Heart left ventricle (tissue), 16 donors: ENCODE measurements around the gene CHID1. TPM values are rescaled to one million over a fixed set of nuclear protein-coding genes. Genes with fewer than 3 reads are reported as not detected.

Experiments used
- ATAC-seq, 4 donors: fragments of 200-7000 bp; cut with Tn5 transposase; one replicate each; pipeline ENCODE4 v1.9.1; 2020 to 2022; ENCODE audit warnings: moderate library complexity in 4 of 4, mild to moderate bottlenecking in 3 of 4, moderate number of reproducible peaks in 1 of 4
- DNase-seq, 5 donors: peaks; one replicate each; pipeline ENCODE4 v3.0.0-alpha.2; 2020
- H3K27ac ChIP-seq, 12 donors: fragments of 200-600 bp; sonication (generic) in 4 of 12; one replicate each; pipeline versions ENCODE4 v1.5.0 to v1.8.0; 2016 to 2022; ENCODE audit warnings: mild to moderate bottlenecking in 2 of 12
- H3K27me3 ChIP-seq, 9 donors: fragments of 200-600 bp; sonication (generic) in 2 of 9; one replicate each; pipeline versions ENCODE4 v1.5.1 to v1.8.0; 2016 to 2022; ENCODE audit warnings: mild to moderate bottlenecking in 3 of 9
- H3K36me3 ChIP-seq, 9 donors: fragments of 200-600 bp; sonication (generic) in 2 of 9; one replicate each; pipeline versions ENCODE4 v1.5.0 to v1.8.0; 2018 to 2022; ENCODE audit warnings: mild to moderate bottlenecking in 2 of 9
- H3K4me1 ChIP-seq, 12 donors: fragments of 200-600 bp; sonication (generic) in 4 of 12; one replicate each; pipeline versions ENCODE4 v1.5.0 to v1.8.0; 2016 to 2022; ENCODE audit warnings: mild to moderate bottlenecking in 3 of 12
- H3K4me3 ChIP-seq, 12 donors: fragments of 200-600 bp; sonication (generic) in 4 of 12; one replicate each; pipeline versions ENCODE4 v1.5.0 to v1.8.0; 2017 to 2022; ENCODE audit warnings: mild to moderate bottlenecking in 9 of 12, moderate library complexity in 4 of 12
- H3K9me3 ChIP-seq, 12 donors: fragments of 200-600 bp; sonication (generic) in 4 of 12; one replicate each; pipeline versions ENCODE4 v1.5.0 to v1.8.0; 2016 to 2022; ENCODE audit warnings: mild to moderate bottlenecking in 1 of 12
- POLR2A ChIP-seq, 2 donors: fragments of 450-650 bp; IDR thresholded peaks; one replicate each; pipeline ENCODE4 v1.6.1; 2017; ENCODE audit warnings: antibody characterized with exemption in 2 of 2, mild to moderate bottlenecking in 2 of 2, moderate library complexity in 2 of 2
- WGBS, 4 donors: extraction: QIAGEN DNeasy Blood & Tissue Kit in 2 of 4; methylation state at CpG; one replicate each; pipeline versions ENCODE4 v1.1.5 to v1.1.7; 2013 to 2018; 5-methylcytosine and 5-hydroxymethylcytosine counted together
- intact Hi-C, 10 donors: fragments of 100-400 bp; cut with DNase I; formaldehyde crosslinking; loops; one replicate each; pipeline versions ENCODE4 v1.11.1 to v1.14.2; 2022
- polyA plus RNA-seq, 2 donors: library from polyadenylated mRNA; stranded (reverse); fragments of 200-250 nt; gene quantifications; one replicate each; pipeline ENCODE4 v1.2.3, GENCODE V29; 2013
- total RNA-seq, 9 donors: library from RNA; depleted of rRNA in 2 of 9; stranded (reverse); fragments of >200 nt in 2 of 9; fragmentation: NEBNext Ultra II Directional in 3 of 9; extraction: Animal tissue kit (Norgen Biotek cat#: 25700) in 3 of 9; gene quantifications; one replicate each; pipeline versions ENCODE4 v1.1.0 to v1.2.4, GENCODE V29; 2016 to 2023
- TF ChIP-seq, protein P1 (sequence below), 12 donors: fragments of 200-600 bp; sonication (generic) in 4 of 12; IDR thresholded peaks; one replicate each; pipeline versions ENCODE4 v1.5.0 to v1.8.0; 2018 to 2022; ENCODE audit warnings: antibody characterized with exemption in 12 of 12, mild to moderate bottlenecking in 5 of 12
- donor health status: ischemic (EF 13 %, LVEDD 7.1; RV severe dilation, severe dysfunction).
- donor health status: healthy with polysubstance abuse.
- donor health status: DM: no; HTN: yes; CAD: no.
- donor health status: DM: no; HTN: no; CAD: no.
- donor health status: ischemic (EF 25% LVEDD 6.9; RV normal size, moderate dysfunction).
- donor health status: ischemic (EF 25% LVEDD 5.7; RV mildly dilated, moderate dysfunction).
- donor health status: healthy.
- donor health status: DM: yes; HTN: yes; CAD: no.
- donor health status: ischemic (EF 35%, LVEDD 5.7; RV mildly dilated, moderate dysfunction).
- donor health status: nonischemic (EF 11% LVEDD 7.7; RV severe dilation, severe dysfunction).
- donor health status: DM: yes; HTN: yes; CAD: no.
- donor health status: PGD.
- donor health status: ischemic (EF 29% LVEDD 5.4; RV normal size, mild dysfunction).
- donor health status: nonischemic (EF 23%, LVEDD 6.1; RV moderate dilation, normal function).

CHID1 gene
- total and polyA plus RNA-seq, 11 donors = 30.8 to 87.7 (median 55.3) TPM

GRCh38 chr11:876545-876944 is 34.1 kb downstream of the CHID1 start:
- peak overlapping the region in 3 of 12 donors; percentile 15 to 52 (median 40) for H3K27ac ChIP-seq
- H3K4me3 ChIP-seq = no peak overlapping the region
- TF ChIP-seq POLR2A (IDR thresholded peaks at IDR 0.05) = no peak
- TF ChIP-seq, protein P1, sequence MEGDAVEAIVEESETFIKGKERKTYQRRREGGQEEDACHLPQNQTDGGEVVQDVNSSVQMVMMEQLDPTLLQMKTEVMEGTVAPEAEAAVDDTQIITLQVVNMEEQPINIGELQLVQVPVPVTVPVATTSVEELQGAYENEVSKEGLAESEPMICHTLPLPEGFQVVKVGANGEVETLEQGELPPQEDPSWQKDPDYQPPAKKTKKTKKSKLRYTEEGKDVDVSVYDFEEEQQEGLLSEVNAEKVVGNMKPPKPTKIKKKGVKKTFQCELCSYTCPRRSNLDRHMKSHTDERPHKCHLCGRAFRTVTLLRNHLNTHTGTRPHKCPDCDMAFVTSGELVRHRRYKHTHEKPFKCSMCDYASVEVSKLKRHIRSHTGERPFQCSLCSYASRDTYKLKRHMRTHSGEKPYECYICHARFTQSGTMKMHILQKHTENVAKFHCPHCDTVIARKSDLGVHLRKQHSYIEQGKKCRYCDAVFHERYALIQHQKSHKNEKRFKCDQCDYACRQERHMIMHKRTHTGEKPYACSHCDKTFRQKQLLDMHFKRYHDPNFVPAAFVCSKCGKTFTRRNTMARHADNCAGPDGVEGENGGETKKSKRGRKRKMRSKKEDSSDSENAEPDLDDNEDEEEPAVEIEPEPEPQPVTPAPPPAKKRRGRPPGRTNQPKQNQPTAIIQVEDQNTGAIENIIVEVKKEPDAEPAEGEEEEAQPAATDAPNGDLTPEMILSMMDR (IDR thresholded peaks at IDR 0.05) = no peak
- intact Hi-C loops = loop anchor here in 1 of 10 donors (1.0 kb wide), 1 partner anchor 33 kb away; no protein-coding TSS in a partner anchor
- DNase-seq (peak in 4 of 5 donors; percentile 62 to 82 (median 70)), ATAC-seq (peak; percentile 88 to 94 (median 91))
- peaks cover 0 to 12% (median 0%) of the 10 kb centered on the region in 12 donors for H3K4me1 ChIP-seq
- H3K36me3 ChIP-seq = peaks cover 0 to 17% (median 2%) of the 10 kb centered on the region in 9 donors
- no peaks in the 10 kb centered on the region for H3K9me3 ChIP-seq
- no peaks in the 10 kb centered on the region for H3K27me3 ChIP-seq
- 38 to 54% (median 47%) methylated on average over 6 to 12 of the region's 12 CpGs for WGBS, 4 donors

DNA sequence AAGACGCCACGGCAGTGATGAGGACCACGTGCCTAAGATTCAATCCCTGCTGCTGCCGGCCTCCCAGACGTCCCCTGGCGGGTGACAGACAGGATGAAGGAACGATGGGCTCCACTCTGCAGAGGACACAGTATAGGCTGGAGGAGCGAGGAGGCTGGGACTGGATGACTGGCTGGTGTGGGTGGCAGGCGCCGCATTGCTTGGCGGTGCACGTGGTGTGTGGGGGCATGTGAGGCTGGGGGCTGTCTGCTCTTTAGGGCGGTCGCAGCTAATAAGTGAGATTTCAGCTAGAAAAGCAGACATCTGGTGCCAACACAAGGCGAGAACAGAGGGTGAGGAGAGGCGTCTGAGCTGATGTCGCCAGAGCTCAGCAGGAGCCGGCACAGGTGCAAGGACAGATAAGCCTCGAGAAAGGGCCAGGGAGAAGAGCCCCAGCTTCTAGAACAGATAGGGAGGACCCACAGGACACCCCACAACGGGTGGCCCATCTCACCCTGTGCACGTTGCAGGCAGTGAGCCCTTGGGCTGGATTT is 34.8 kb downstream of the CHID1 start:
- Histone ChIP-seq H3K4me3 (no peak overlapping the region), H3K27ac (no peak overlapping the region), H3K9me3 (no peaks in the 10 kb centered on the region), H3K4me1 (peaks cover 0 to 12% (median 0%) of the 10 kb centered on the region in 12 donors), H3K36me3 (peaks cover 0 to 15% (median 2%) of the 10 kb centered on the region in 9 donors), H3K27me3 (no peaks in the 10 kb centered on the region)
- intact Hi-C loops = loop anchor here in 1 of 10 donors (1.0 kb wide), 1 partner anchor 33 kb away; no protein-coding TSS in a partner anchor
- no peak for DNase-seq
- 87 to 91% (median 88%) methylated on average over 21 of the region's 21 CpGs for WGBS, 4 donors
- TF ChIP-seq, protein P1 (IDR thresholded peaks at IDR 0.05) = no peak
- no peak for TF ChIP-seq POLR2A (IDR thresholded peaks at IDR 0.05)
- ATAC-seq = no peak

DNA sequence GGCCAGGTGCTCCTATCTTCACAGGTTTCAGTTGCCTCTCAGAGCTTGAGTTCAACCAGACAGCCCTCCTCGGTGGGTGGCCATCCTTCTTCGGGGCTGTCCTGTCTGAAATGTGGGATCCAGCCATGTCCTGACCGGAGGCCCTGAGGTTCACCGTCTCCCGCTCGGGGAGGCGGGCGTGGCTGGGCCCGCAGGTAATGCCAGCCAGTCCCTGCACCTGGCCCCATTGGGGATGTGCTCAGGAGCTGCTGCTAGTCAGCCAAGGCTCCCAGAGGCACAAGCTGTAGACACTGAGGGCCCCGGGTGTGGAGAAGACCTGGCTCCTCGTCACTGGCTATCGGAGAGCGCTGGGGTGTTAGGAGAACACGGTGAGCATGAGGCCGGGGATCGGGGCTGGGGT is 35.4 kb downstream of the CHID1 start:
- TF ChIP-seq POLR2A (IDR thresholded peaks at IDR 0.05) = no peak
- TF ChIP-seq, protein P1 (IDR thresholded peaks at IDR 0.05) = no peak
- Histone ChIP-seq H3K4me1 (peaks cover 0 to 12% (median 0%) of the 10 kb centered on the region in 12 donors), H3K27ac (no peak overlapping the region), H3K36me3 (peaks cover 0 to 10% (median 2%) of the 10 kb centered on the region in 9 donors), H3K9me3 (no peaks in the 10 kb centered on the region), H3K27me3 (no peaks in the 10 kb centered on the region), H3K4me3 (no peak overlapping the region)
- ATAC-seq (no peak), DNase-seq (no peak)
- intact Hi-C loops = no loop called here
- WGBS, 4 donors = 94 to 97% (median 94%) methylated on average over 14 to 16 of the region's 16 CpGs

- H3K27me3 ChIP-seq = no peaks in the 10 kb centered on the region
- 70 to 78% (median 72%) methylated on average over 11 to 12 of the region's 12 CpGs for WGBS, 4 donors
Observed at GRCh38 chr11:873706-874105, 36.9 kb downstream of the CHID1 start.

More at GRCh38 chr11:873706-874105, 36.9 kb downstream of the CHID1 start:
- H3K4me3 ChIP-seq = no peak overlapping the region
- no peak overlapping the region for H3K27ac ChIP-seq
- intact Hi-C loops = no loop called here
- ATAC-seq = no peak
- H3K36me3 ChIP-seq = peaks cover 0 to 6% (median 0%) of the 10 kb centered on the region in 9 donors
- TF ChIP-seq POLR2A (IDR thresholded peaks at IDR 0.05) = no peak
- TF ChIP-seq, protein P1 (IDR thresholded peaks at IDR 0.05) = no peak
- peaks cover 0 to 12% (median 0%) of the 10 kb centered on the region in 12 donors for H3K4me1 ChIP-seq
- no peak for DNase-seq
- no peaks in the 10 kb centered on the region for H3K9me3 ChIP-seq
